Medulla oblongata (tissue), 1 donor: ENCODE measurements around the gene EZH2.

Source experiments
- DNase-seq: peaks from one replicate; pipeline ENCODE4 v3.0.0-alpha.2; 2015; ENCODE audit errors: extremely low spot score

EZH2 gene

GRCh38 chr7:148807436-148807835 lies 76.7 kb downstream of the EZH2 start:
- DNase-seq = no peak

- DNase-seq = no peak
These were observed 77.9 kb downstream of the EZH2 start for GRCh38 chr7:148806187-148806586.

- DNase-seq = no peak
These were observed 79.5 kb downstream of the EZH2 start for GRCh38 chr7:148804343-148805235.

- no peak for DNase-seq
These were observed 81.0 kb downstream of the EZH2 start for GRCh38 chr7:148803094-148803493.

- no peak for DNase-seq
These were observed 82.0 kb downstream of the EZH2 start for GRCh38 chr7:148802101-148802493.

GRCh38 chr7:148800677-148801076 lies 83.4 kb downstream of the EZH2 start:
- no peak for DNase-seq

GRCh38 chr7:148799893-148800555 lies 84.1 kb downstream of the EZH2 start:
- no peak for DNase-seq

- DNase-seq = no peak
These were observed 87.2 kb downstream of the EZH2 start for GRCh38 chr7:148796841-148797240.

- DNase-seq = no peak
These were observed 89.6 kb downstream of the EZH2 start for GRCh38 chr7:148794476-148794875.

- DNase-seq = no peak
These were observed 90.5 kb downstream of the EZH2 start for GRCh38 chr7:148793590-148793989.

- no peak for DNase-seq
These were observed 92.5 kb downstream of the EZH2 start for GRCh38 chr7:148791546-148791945.

- DNase-seq = no peak
These were observed 93.2 kb downstream of the EZH2 start for GRCh38 chr7:148790850-148791249.

- no peak for DNase-seq
These were observed 93.9 kb downstream of the EZH2 start for GRCh38 chr7:148790131-148790726.

- DNase-seq = no peak
These were observed 94.9 kb downstream of the EZH2 start for GRCh38 chr7:148789220-148789619.

GRCh38 chr7:148787571-148788295 lies 96.4 kb downstream of the EZH2 start:
- DNase-seq = no peak

- no peak for DNase-seq
These were observed 100.1 kb downstream of the EZH2 start for GRCh38 chr7:148783801-148784527.

GRCh38 chr7:148782757-148783456 lies 101.2 kb downstream of the EZH2 start:
- no peak for DNase-seq

- no peak for DNase-seq
These were observed 109.6 kb downstream of the EZH2 start for GRCh38 chr7:148774471-148774870.

GRCh38 chr7:148773334-148773733 lies 110.8 kb downstream of the EZH2 start:
- no peak for DNase-seq

GRCh38 chr7:148772297-148773089 lies 111.6 kb downstream of the EZH2 start:
- DNase-seq = no peak
